Measurements from ENCODE around the gene CAMSAP1. TPM values are rescaled to one million over a fixed set of nuclear protein-coding genes. Genes with fewer than 3 reads are reported as not detected.

The CAMSAP1 gene
- total and polyA plus RNA-seq, 10 donors: 2.4 to 34.3 (median 19.8) TPM

DNA sequence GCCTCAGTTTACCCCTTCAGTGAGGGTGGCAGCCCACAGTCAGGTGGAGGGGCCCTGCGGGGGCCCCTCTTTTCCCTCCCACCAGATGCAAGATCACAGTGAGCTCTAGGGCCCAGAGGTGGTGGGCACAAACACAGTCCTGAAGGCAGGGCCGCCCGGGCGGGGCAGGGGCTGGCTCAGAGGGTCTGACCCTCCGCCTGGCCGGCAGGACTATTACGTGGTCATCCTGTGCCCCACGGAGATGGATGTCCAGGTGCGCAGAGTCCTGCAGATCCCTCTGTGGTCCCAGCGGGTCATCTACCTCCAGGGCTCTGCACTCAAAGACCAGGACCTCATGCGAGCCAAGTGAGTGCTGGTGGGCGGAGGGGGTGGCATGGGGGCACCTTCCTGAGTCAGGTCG, 141.9 kb downstream of the CAMSAP1 start:
- H3K9me3 ChIP-seq: peaks cover 0 to 32% (median 19%) of the 10 kb centered on the region in 8 donors
- no peak overlapping the region for H3K4me3 ChIP-seq
- TF ChIP-seq CTCF (IDR thresholded peaks at IDR 0.05 in 8 of 11, conservative IDR thresholded peaks at IDR 0.05 in 3 of 11) (no peak), POLR2AphosphoS5 (IDR thresholded peaks at IDR 0.05) (no peak), POLR2A (IDR thresholded peaks at IDR 0.05) (no peak)
- peaks cover 0 to 54% (median 0%) of the 10 kb centered on the region in 6 donors for H3K36me3 ChIP-seq
- H3K4me1 ChIP-seq: no peaks in the 10 kb centered on the region
- WGBS, 5 donors: 95 to 98% (median 96%) methylated on average over 13 of the region's 13 CpGs
- peaks cover 0 to 5% (median 0%) of the 10 kb centered on the region in 7 donors for H3K27me3 ChIP-seq (replicated peaks in 1 of 7)
- DNase-seq: no peak
- H3K27ac ChIP-seq: no peak overlapping the region
- intact Hi-C loops (cut with DNase I; ENCODE audit: low total_unique reads): no loop called here

DNA sequence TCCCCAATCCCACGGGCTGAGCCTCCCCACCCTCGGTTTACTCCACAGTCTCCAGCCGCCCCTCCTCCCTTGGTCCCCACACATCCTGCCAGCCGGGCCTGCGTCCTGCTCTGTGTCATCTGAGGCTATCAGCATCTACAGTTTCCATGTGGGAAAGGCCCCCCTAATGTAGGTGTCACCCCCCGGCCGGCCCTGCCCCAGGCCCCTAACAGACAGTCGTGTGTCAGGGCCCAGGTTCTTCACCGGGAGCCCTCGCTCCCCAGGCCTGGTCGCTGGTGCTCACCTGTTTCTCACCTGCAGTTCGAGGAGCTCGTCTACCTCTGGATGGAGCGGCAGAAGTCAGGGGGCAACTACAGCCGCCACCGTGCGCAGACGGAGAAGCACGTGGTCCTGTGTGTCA, 142.6 kb downstream of the CAMSAP1 start:
- intact Hi-C loops (cut with DNase I; ENCODE audit: low total_unique reads): no loop called here
- 86 to 96% (median 90%) methylated on average over 13 to 19 of the region's 19 CpGs for WGBS, 5 donors
- peaks cover 0 to 32% (median 19%) of the 10 kb centered on the region in 8 donors for H3K9me3 ChIP-seq
- no peaks in the 10 kb centered on the region for H3K27me3 ChIP-seq (replicated peaks in 1 of 7)
- no peak for TF ChIP-seq CTCF (IDR thresholded peaks at IDR 0.05 in 8 of 11, conservative IDR thresholded peaks at IDR 0.05 in 3 of 11)
- no peak overlapping the region for H3K27ac ChIP-seq
- DNase-seq: no peak
- no peaks in the 10 kb centered on the region for H3K4me1 ChIP-seq
- H3K36me3 ChIP-seq: peaks cover 0 to 54% (median 0%) of the 10 kb centered on the region in 6 donors
- H3K4me3 ChIP-seq: no peak overlapping the region

GRCh38 chr9:135763716-135764446, 143.5 kb downstream of the CAMSAP1 start:
- no peak for DNase-seq
- Histone ChIP-seq H3K4me3 (no peak overlapping the region), H3K4me1 (no peaks in the 10 kb centered on the region), H3K36me3 (peaks cover 0 to 57% (median 0%) of the 10 kb centered on the region in 6 donors), H3K27ac (no peak overlapping the region), H3K9me3 (peaks cover 0 to 32% (median 19%) of the 10 kb centered on the region in 8 donors), H3K27me3 (replicated peaks in 1 of 7) (no peaks in the 10 kb centered on the region)
- WGBS, 5 donors: 82 to 94% (median 91%) methylated on average over 20 to 24 of the region's 24 CpGs
- intact Hi-C loops (cut with DNase I; ENCODE audit: low total_unique reads): no loop called here
- TF ChIP-seq CTCF (IDR thresholded peaks at IDR 0.05 in 8 of 11, conservative IDR thresholded peaks at IDR 0.05 in 3 of 11) (no peak), POLR2A (IDR thresholded peaks at IDR 0.05) (no peak), POLR2AphosphoS5 (IDR thresholded peaks at IDR 0.05) (no peak)

DNA sequence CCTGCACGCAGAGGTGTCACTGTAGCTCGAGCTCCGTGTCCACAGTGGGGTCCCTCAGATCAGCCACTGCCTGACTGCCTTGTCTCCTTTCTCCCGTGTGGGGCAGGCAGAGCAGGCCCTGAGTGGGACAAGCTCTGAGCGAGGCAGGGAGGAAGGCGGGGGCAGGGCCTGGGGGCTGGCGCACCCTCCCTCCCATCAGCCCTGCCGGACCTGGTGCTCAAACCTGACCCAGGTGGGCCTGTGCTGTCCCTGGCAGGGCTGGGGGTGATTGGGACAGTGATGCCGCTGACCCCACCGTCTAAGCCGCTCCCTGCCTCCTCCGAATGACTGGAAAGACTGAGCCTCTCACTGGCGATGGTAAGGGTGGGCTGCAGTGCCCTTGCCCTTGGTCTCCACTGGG, 144.4 kb downstream of the CAMSAP1 start:
- intact Hi-C loops (cut with DNase I; ENCODE audit: low total_unique reads): no loop called here
- Histone ChIP-seq H3K36me3 (peaks cover 0 to 61% (median 0%) of the 10 kb centered on the region in 6 donors), H3K9me3 (peaks cover 0 to 32% (median 19%) of the 10 kb centered on the region in 8 donors), H3K27ac (no peak overlapping the region), H3K27me3 (replicated peaks in 1 of 7) (no peaks in the 10 kb centered on the region), H3K4me3 (no peak overlapping the region), H3K4me1 (no peaks in the 10 kb centered on the region)
- DNase-seq: no peak
- WGBS, 5 donors: 72 to 89% (median 85%) methylated on average over 7 to 13 of the region's 13 CpGs
- TF ChIP-seq CTCF (IDR thresholded peaks at IDR 0.05 in 8 of 11, conservative IDR thresholded peaks at IDR 0.05 in 3 of 11) (no peak), POLR2AphosphoS5 (IDR thresholded peaks at IDR 0.05) (peak in 1 of 3 donors; percentile 19), POLR2A (IDR thresholded peaks at IDR 0.05) (no peak)
